Mesenchymal stem cell (in vitro differentiated cells and primary cell): ENCODE measurements around the gene SACM1L.
A peak's percentile ranks its signal among the peaks of the same experiment; 100 is the strongest.
"Not testable (repeated sequence)": the region's sequence is repeated elsewhere in the genome, so short reads cannot be mapped to it uniquely, and the experiment has no call there.

Experiments
- DNase-seq: peaks from one replicate; pipeline ENCODE4 v3.0.0-alpha.2; 2013
- H2AFZ ChIP-seq: one replicate; pipeline ENCODE4 v1.6.1; 2013; ENCODE audit warnings: low read depth, mild to moderate bottlenecking, control low read depth, inconsistent platforms, low read length, moderate library complexity
- H2AK5ac ChIP-seq: 2 replicates; pipeline ENCODE4 v1.6.1; 2013; ENCODE audit warnings: low read length, moderate library complexity, mild to moderate bottlenecking, inconsistent platforms; ENCODE audit not compliant: severe bottlenecking
- H2BK120ac ChIP-seq: one replicate; pipeline ENCODE4 v1.6.1; 2013; ENCODE audit warnings: low read depth, mild to moderate bottlenecking, inconsistent platforms, low read length, moderate library complexity
- H2BK12ac ChIP-seq, 2 experiments: one replicate each; pipeline ENCODE4 v1.6.1; 2013; ENCODE audit warnings: inconsistent platforms in 2 of 2, low read length in 2 of 2, mild to moderate bottlenecking in 2 of 2, moderate library complexity in 2 of 2, control low read depth in 1 of 2
- H2BK15ac ChIP-seq: one replicate; pipeline ENCODE4 v1.6.1; 2013; ENCODE audit warnings: mild to moderate bottlenecking, low read depth, inconsistent platforms; ENCODE audit not compliant: poor library complexity, severe bottlenecking
- H2BK5ac ChIP-seq: 2 replicates; pipeline ENCODE4 v1.6.1; 2013; ENCODE audit warnings: low read depth, mild to moderate bottlenecking, low read length, control low read depth, inconsistent platforms; ENCODE audit not compliant: poor library complexity, severe bottlenecking
- H3K14ac ChIP-seq, 2 experiments: one replicate each; pipeline ENCODE4 v1.6.1; 2013; ENCODE audit warnings: inconsistent platforms in 2 of 2, low read length in 2 of 2, control low read depth in 1 of 2, mild to moderate bottlenecking in 1 of 2, moderate library complexity in 1 of 2
- H3K18ac ChIP-seq, 2 experiments: one replicate each; pipeline ENCODE4 v1.6.1; 2013; ENCODE audit warnings: inconsistent platforms in 2 of 2, low read length in 2 of 2, control low read depth in 1 of 2, low read depth in 1 of 2, mild to moderate bottlenecking in 1 of 2
- H3K23ac ChIP-seq, 2 experiments: one replicate each; pipeline ENCODE4 v1.6.1; 2013; ENCODE audit warnings: inconsistent platforms in 2 of 2, low read length in 2 of 2, mild to moderate bottlenecking in 2 of 2, moderate library complexity in 2 of 2, control low read depth in 1 of 2
- H3K27ac ChIP-seq: 2 replicates; pipeline ENCODE4 v1.5.1; 2013; ENCODE audit warnings: mild to moderate bottlenecking, moderate library complexity, low read length, control low read depth, inconsistent platforms; ENCODE audit not compliant: poor library complexity, severe bottlenecking
- H3K27me3 ChIP-seq, 2 experiments: 2 replicates each; pipeline versions ENCODE4 v1.6.1 to v1.7.0; 2013; ENCODE audit warnings: low read length in 2 of 2, mild to moderate bottlenecking in 2 of 2, moderate library complexity in 2 of 2, control low read depth in 1 of 2, inconsistent platforms in 1 of 2; ENCODE audit not compliant: control insufficient read depth in 1 of 2, insufficient read depth in 1 of 2
- H3K36me3 ChIP-seq, 2 experiments: 2 replicates each; pipeline versions ENCODE4 v1.6.1 to v1.7.0; 2013; ENCODE audit warnings: low read length in 2 of 2, control low read depth in 1 of 2, inconsistent platforms in 1 of 2, low read depth in 1 of 2, mild to moderate bottlenecking in 1 of 2; ENCODE audit not compliant: insufficient read depth in 2 of 2, control insufficient read depth in 1 of 2
- H3K4ac ChIP-seq, 2 experiments: one replicate each; pipeline ENCODE4 v1.6.1; 2013; ENCODE audit warnings: inconsistent platforms in 2 of 2, low read length in 2 of 2, mild to moderate bottlenecking in 2 of 2, moderate library complexity in 2 of 2, control low read depth in 1 of 2, low read depth in 1 of 2
- H3K4me1 ChIP-seq: 2 replicates; pipeline ENCODE4 v1.6.1; 2013; ENCODE audit warnings: low read depth, low read length, control low read depth; ENCODE audit not compliant: control insufficient read depth, insufficient read depth
- H3K4me2 ChIP-seq: 2 replicates; pipeline ENCODE4 v1.6.1; 2013; ENCODE audit warnings: low read length, mild to moderate bottlenecking, inconsistent platforms; ENCODE audit not compliant: poor library complexity, severe bottlenecking
- H3K4me3 ChIP-seq, 2 experiments: 2 replicates each; pipeline versions ENCODE4 v1.5.1 to v1.7.0; 2013; ENCODE audit warnings: low read length in 2 of 2, mild to moderate bottlenecking in 2 of 2, control low read depth in 1 of 2, low read depth in 1 of 2; ENCODE audit not compliant: insufficient read depth in 1 of 2
- H3K79me1 ChIP-seq: replicated peaks from 2 replicates; pipeline ENCODE4 v1.6.1; 2013; ENCODE audit warnings: mild to moderate bottlenecking, control low read depth, low read length, inconsistent platforms; ENCODE audit not compliant: poor library complexity, severe bottlenecking
- H3K9ac ChIP-seq: 2 replicates; pipeline ENCODE4 v1.7.0; 2013; ENCODE audit warnings: mild to moderate bottlenecking, low read length, moderate library complexity
- H3K9me3 ChIP-seq: 2 replicates; pipeline ENCODE4 v1.7.0; 2013; ENCODE audit warnings: mild to moderate bottlenecking, low read length; ENCODE audit not compliant: control insufficient read depth
- H4K8ac ChIP-seq: one replicate; pipeline ENCODE4 v1.6.1; 2013; ENCODE audit warnings: inconsistent platforms, mild to moderate bottlenecking, low read length, moderate library complexity
- H4K91ac ChIP-seq: one replicate; pipeline ENCODE4 v1.6.1; 2013; ENCODE audit warnings: mild to moderate bottlenecking, low read length, inconsistent platforms
- WGBS: methylation state at CpG from one replicate; pipeline ENCODE4 v1.1.7; 2013; ENCODE audit warnings: mixed read lengths; 5-methylcytosine and 5-hydroxymethylcytosine counted together

SACM1L gene

GRCh38 chr3:45691842-45692241 lies 2.6 kb downstream of the SACM1L start:
- WGBS: 98% methylated on average over 2 of the region's 2 CpGs
- Histone ChIP-seq H4K8ac (no peak overlapping the region), H4K91ac (no peak overlapping the region)

GRCh38 chr3:45692866-45693265 lies 3.7 kb downstream of the SACM1L start:
- no peak overlapping the region for H2AFZ ChIP-seq
- no peak overlapping the region for H2BK5ac ChIP-seq
- no peaks in the 10 kb centered on the region for H3K79me1 ChIP-seq
- H3K23ac ChIP-seq: no peak overlapping the region
- 95% methylated on average over 2 of the region's 3 CpGs for WGBS
- H3K18ac ChIP-seq: no peak overlapping the region
- no peak overlapping the region for H2BK120ac ChIP-seq
- peaks cover 3 to 32% of the 10 kb centered on the region in 2 experiments for H3K36me3 ChIP-seq
- no peaks in the 10 kb centered on the region for H3K27me3 ChIP-seq
- DNase-seq: no peak
- no peaks in the 10 kb centered on the region for H3K9me3 ChIP-seq
- no peak overlapping the region for H3K4me3 ChIP-seq
- H2BK15ac ChIP-seq: no peak overlapping the region
- no peak overlapping the region for H3K4ac ChIP-seq
- H2BK12ac ChIP-seq: no peak overlapping the region
- H4K8ac ChIP-seq: no peak overlapping the region
- H3K4me1 ChIP-seq: peaks cover 4% of the 10 kb centered on the region
- H4K91ac ChIP-seq: no peak overlapping the region
- H3K14ac ChIP-seq: no peak overlapping the region
- no peak overlapping the region for H2AK5ac ChIP-seq
- H3K27ac ChIP-seq: no peak overlapping the region
- H3K9ac ChIP-seq: no peak overlapping the region
- no peak overlapping the region for H3K4me2 ChIP-seq

More at GRCh38 chr3:45691842-45692241, 2.6 kb downstream of the SACM1L start:
- Histone ChIP-seq H3K14ac (no peak overlapping the region), H2BK120ac (no peak overlapping the region), H3K4me1 (peaks cover 4% of the 10 kb centered on the region), H2BK5ac (no peak overlapping the region), H3K4me3 (no peak overlapping the region), H2AK5ac (no peak overlapping the region), H3K4ac (no peak overlapping the region), H3K9me3 (no peaks in the 10 kb centered on the region), H3K27me3 (no peaks in the 10 kb centered on the region), H3K9ac (peak overlapping the region; percentile 92), H3K4me2 (no peak overlapping the region), H3K36me3 (peaks cover 3 to 32% of the 10 kb centered on the region in 2 experiments), H2BK15ac (no peak overlapping the region), H3K79me1 (no peaks in the 10 kb centered on the region), H2BK12ac (no peak overlapping the region), H2AFZ (no peak overlapping the region), H3K27ac (no peak overlapping the region), H3K23ac (no peak overlapping the region), H3K18ac (no peak overlapping the region)
- DNase-seq: no peak

GRCh38 chr3:45693941-45694521 lies 4.8 kb downstream of the SACM1L start:
- no peak overlapping the region for H2BK12ac ChIP-seq
- peaks cover 4% of the 10 kb centered on the region for H3K4me1 ChIP-seq

GRCh38 chr3:45695166-45695565 lies 6.0 kb downstream of the SACM1L start:
- H3K23ac ChIP-seq, H3K4me3 ChIP-seq, H3K27ac ChIP-seq, H2AK5ac ChIP-seq, H3K18ac ChIP-seq, H3K14ac ChIP-seq, DNase-seq, H3K4me2 ChIP-seq, H2AFZ ChIP-seq, H3K4ac ChIP-seq, H3K4me1 ChIP-seq, H4K8ac ChIP-seq, H3K9ac ChIP-seq, H2BK120ac ChIP-seq, H3K79me1 ChIP-seq, H4K91ac ChIP-seq, H3K27me3 ChIP-seq, H2BK5ac ChIP-seq, H2BK12ac ChIP-seq, H2BK15ac ChIP-seq, H3K9me3 ChIP-seq: not testable (repeated sequence)
- WGBS: 75% methylated on average over 4 of the region's 4 CpGs
- H3K36me3 ChIP-seq: peaks cover 3 to 32% of the 10 kb centered on the region in 2 experiments

More at GRCh38 chr3:45693941-45694521, 4.8 kb downstream of the SACM1L start:
- no peak overlapping the region for H3K18ac ChIP-seq
- peak; percentile 15 for DNase-seq
- no peaks in the 10 kb centered on the region for H3K79me1 ChIP-seq
- no peak overlapping the region for H2BK15ac ChIP-seq
- WGBS: 94% methylated on average over 3 of the region's 3 CpGs
- peak overlapping the region; percentile 30 for H3K9ac ChIP-seq
- no peak overlapping the region for H3K4me3 ChIP-seq
- H3K4ac ChIP-seq: no peak overlapping the region
- H2BK120ac ChIP-seq: no peak overlapping the region
- H3K9me3 ChIP-seq: no peaks in the 10 kb centered on the region
- H4K91ac ChIP-seq: no peak overlapping the region
- no peak overlapping the region for H2AFZ ChIP-seq
- H3K23ac ChIP-seq: no peak overlapping the region
- peaks cover 3 to 32% of the 10 kb centered on the region in 2 experiments for H3K36me3 ChIP-seq
- no peak overlapping the region for H4K8ac ChIP-seq
- no peaks in the 10 kb centered on the region for H3K27me3 ChIP-seq
- no peak overlapping the region for H3K27ac ChIP-seq
- no peak overlapping the region for H3K4me2 ChIP-seq
- no peak overlapping the region for H2AK5ac ChIP-seq
- H2BK5ac ChIP-seq: no peak overlapping the region
- H3K14ac ChIP-seq: no peak overlapping the region
